NCI-H774 (cell line): Measurements from ENCODE around the gene B3GAT1.
"Not testable (repeated sequence)": the region's sequence is repeated elsewhere in the genome, so short reads cannot be mapped to it uniquely, and the experiment has no call there.

Experiments
- DNase-seq: peaks from one replicate; lab custom pipeline; 2025; lab: John Stamatoyannopoulos, UW

B3GAT1 gene

GRCh38 chr11:134412203-134413042 is at the start of gene B3GAT1:
B3GAT1 (minus strand) TSS chr11:134412242; CDS start chr11:134387659, 24,583 bp downstream.
- no peak for DNase-seq

- DNase-seq, result no peak
These were observed 49.6 kb upstream of the B3GAT1 start for GRCh38 chr11:134461621-134462020.

- no peak for DNase-seq
These were observed 48.8 kb upstream of the B3GAT1 start for GRCh38 chr11:134460881-134461280.

GRCh38 chr11:134460062-134460561 is 48.1 kb upstream of the B3GAT1 start:
- no peak for DNase-seq

- DNase-seq, result no peak
These were observed 47.4 kb upstream of the B3GAT1 start for GRCh38 chr11:134459246-134460061.

- DNase-seq, result not testable (repeated sequence)
These were observed 45.5 kb upstream of the B3GAT1 start for GRCh38 chr11:134457411-134458007.

- DNase-seq, result no peak
These were observed 43.5 kb upstream of the B3GAT1 start for GRCh38 chr11:134455516-134455915.

- no peak for DNase-seq
These were observed 42.2 kb upstream of the B3GAT1 start for GRCh38 chr11:134454146-134454690.

GRCh38 chr11:134453441-134453840 is 41.4 kb upstream of the B3GAT1 start:
- no peak for DNase-seq

GRCh38 chr11:134452838-134453155 is 40.8 kb upstream of the B3GAT1 start:
- no peak for DNase-seq

- DNase-seq, result no peak
These were observed 40.2 kb upstream of the B3GAT1 start for GRCh38 chr11:134452026-134452837.

GRCh38 chr11:134450186-134450585 is 38.1 kb upstream of the B3GAT1 start:
- DNase-seq, result no peak

- no peak for DNase-seq
These were observed 37.7 kb upstream of the B3GAT1 start for GRCh38 chr11:134449713-134450112.

- DNase-seq, result no peak
These were observed 37.0 kb upstream of the B3GAT1 start for GRCh38 chr11:134449051-134449450.

- DNase-seq, result no peak
These were observed 35.7 kb upstream of the B3GAT1 start for GRCh38 chr11:134447696-134448095.

GRCh38 chr11:134445601-134446325 is 33.7 kb upstream of the B3GAT1 start:
- DNase-seq, result no peak

GRCh38 chr11:134444160-134445108 is 32.4 kb upstream of the B3GAT1 start:
- not testable (repeated sequence) for DNase-seq

GRCh38 chr11:134443246-134443645 is 31.2 kb upstream of the B3GAT1 start:
- DNase-seq, result no peak

- no peak for DNase-seq
These were observed 30.2 kb upstream of the B3GAT1 start for GRCh38 chr11:134442246-134442645.

- no peak for DNase-seq
These were observed 29.7 kb upstream of the B3GAT1 start for GRCh38 chr11:134441706-134442105.
